GM12864 (cell line): ENCODE measurements around the gene SYNM.

Source experiments
- DNase-seq: peaks from one replicate; pipeline ENCODE4 v3.0.0-alpha.2; 2011; ENCODE audit warnings: low read depth
- H3K4me3 ChIP-seq: 2 replicates; pipeline ENCODE4 v1.5.1; 2011; ENCODE audit warnings: mild to moderate bottlenecking, low read depth, low read length, control low read depth
- CTCF ChIP-seq: IDR thresholded peaks from 2 replicates; pipeline ENCODE4 v1.5.1; 2011; ENCODE audit warnings: low read depth, mild to moderate bottlenecking, moderate library complexity, low read length, control low read depth, inconsistent platforms; ENCODE audit errors: missing control alignments

Gene SYNM

GRCh38 chr15:99164119-99164518 is 59.2 kb downstream of the SYNM start:
- TF ChIP-seq CTCF, result no peak
- no peak for DNase-seq
- no peak overlapping the region for H3K4me3 ChIP-seq

DNA sequence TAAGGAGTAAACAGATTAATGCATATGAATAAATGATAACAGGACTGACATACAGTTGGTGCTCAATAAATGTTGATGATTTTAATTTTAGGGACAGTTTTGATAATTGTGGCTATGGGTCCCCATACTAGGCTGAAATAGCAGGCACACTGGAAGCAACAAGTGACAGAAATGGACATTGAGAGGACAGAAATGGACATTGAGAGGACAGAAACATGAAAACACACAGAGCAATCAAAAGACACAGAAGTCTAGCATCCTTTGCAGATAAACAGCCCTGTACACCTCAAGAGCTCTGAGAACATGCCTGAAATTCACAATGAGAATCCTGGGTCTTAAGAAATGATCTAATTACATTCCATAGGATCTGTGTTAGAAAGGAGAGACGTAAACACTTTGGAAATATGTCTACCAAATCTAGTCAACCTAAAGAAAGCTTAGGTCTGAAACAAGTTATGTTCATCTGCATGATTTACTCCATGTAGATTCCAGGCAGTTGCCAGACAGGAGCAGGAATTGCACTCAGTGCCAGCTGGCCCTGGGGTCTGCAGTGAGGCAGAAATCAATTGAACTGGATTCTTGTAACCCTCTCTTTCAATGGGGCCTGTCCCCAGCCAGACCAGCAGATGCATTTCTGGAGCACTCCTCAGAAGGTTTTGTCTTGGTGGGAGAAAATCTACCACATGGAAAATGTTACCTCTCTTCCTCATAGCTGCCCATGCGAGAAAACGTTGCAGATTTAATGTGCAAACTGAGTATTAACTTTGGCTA is 60.3 kb downstream of the SYNM start:
- no peak for DNase-seq
- no peak for TF ChIP-seq CTCF
- no peak overlapping the region for H3K4me3 ChIP-seq

DNA sequence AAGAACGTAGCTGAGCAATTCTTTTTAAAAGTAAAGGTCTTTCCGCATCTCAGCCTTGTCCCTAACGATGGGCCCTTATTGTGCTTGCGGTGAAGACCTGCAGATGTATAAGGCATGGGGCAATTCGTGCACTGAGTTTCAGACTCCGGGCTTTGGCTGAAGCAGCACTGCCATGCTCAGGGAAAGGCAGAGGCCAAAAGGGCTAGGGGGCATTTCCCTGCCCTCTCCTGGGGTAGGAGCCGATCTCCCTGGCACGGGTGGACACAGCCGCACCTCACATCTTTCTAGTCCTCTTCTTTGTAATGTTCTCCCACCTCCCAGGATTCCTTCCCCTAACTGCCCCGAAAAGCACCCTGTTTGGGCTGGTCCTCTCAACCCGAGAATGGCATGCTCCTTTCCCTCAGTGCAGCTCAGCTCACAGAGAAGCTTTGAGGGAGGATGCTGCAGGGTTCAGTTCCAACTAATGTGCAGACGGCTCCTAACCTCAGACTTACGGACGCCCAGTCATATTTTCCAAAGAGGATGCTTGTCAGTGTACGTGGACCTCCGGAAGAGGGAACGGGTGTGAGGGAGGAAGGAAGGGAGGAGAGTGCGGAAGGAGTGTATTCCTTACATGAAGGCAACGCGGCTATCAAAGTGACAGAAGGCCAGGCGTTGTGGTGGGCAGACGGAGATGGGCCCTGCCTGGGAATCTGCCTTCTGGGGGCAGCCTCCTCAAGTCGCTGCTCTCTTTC is 61.2 kb downstream of the SYNM start:
- no peak overlapping the region for H3K4me3 ChIP-seq
- DNase-seq, result no peak
- no peak for TF ChIP-seq CTCF

DNA sequence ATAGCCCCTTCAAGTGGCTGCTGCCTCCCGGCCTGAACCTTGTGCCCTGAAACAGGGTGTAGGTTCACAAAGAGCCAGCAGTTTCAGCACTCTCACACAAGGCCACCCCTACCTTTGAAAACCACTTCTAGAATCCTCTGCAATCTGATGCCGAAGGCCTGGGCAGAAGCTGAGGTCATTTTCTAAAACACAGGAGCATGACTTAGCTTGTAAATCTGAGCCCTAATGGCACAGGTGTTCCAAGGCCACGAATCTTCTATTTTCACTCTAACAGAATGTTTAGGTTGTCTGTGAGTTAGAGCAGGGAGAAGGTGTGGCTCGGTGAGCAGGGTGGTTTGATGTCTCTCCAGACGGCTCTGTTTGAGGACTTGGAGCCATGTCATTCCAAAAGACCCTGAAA is 62.3 kb downstream of the SYNM start:
- H3K4me3 ChIP-seq, result no peak overlapping the region

DNA sequence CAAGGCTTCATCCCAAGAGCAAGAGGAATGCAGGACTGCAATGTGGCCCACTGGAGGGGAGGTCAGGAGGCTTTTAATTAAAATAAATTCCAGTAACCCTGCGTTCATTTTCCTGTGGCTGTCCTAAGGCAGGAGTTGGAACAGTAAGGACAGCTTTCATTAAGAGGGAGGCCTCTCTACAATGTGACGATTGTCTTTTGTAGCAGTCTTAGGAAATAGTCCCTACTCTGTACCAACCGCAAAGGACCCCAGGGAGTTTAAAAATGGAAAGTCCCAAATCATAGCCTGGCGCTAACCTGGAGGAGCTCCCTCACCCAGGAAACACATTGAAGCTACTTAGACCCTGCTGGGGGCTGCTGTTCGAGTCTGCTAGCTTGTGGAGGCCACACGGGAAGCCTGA is 62.8 kb downstream of the SYNM start:
- no peak for TF ChIP-seq CTCF
- no peak overlapping the region for H3K4me3 ChIP-seq
- no peak for DNase-seq

More for the DNA sequence above, 62.3 kb downstream of the SYNM start:
- no peak for TF ChIP-seq CTCF
- DNase-seq, result no peak

GRCh38 chr15:99168601-99169580 is 64.0 kb downstream of the SYNM start:
- no peak for TF ChIP-seq CTCF
- no peak for DNase-seq
- H3K4me3 ChIP-seq, result no peak overlapping the region
